GM23248 (cell line): ENCODE measurements around the gene ZFPM1. TPM values are rescaled to one million over a fixed set of nuclear protein-coding genes. Genes with fewer than 3 reads are reported as not detected.

Experiments
- DNase-seq: peaks from one replicate; pipeline ENCODE4 v3.0.0-alpha.2; 2015
- H2AFZ ChIP-seq: fragments of 200-600 bp; sonication (generic); 2 replicates; pipeline ENCODE4 v1.6.1; 2016; ENCODE audit warnings: antibody characterized with exemption
- H3F3A ChIP-seq: fragments of 200-600 bp; sonication (generic); 2 replicates; pipeline ENCODE4 v1.6.1; 2016; ENCODE audit warnings: mild to moderate bottlenecking, antibody characterized with exemption, mixed run types; ENCODE audit not compliant: insufficient read depth
- H3K27ac ChIP-seq: fragments of 200-600 bp; sonication (generic); 2 replicates; pipeline ENCODE4 v1.5.1; 2016; ENCODE audit warnings: mild to moderate bottlenecking
- H3K27me3 ChIP-seq: fragments of 200-600 bp; sonication (generic); replicated peaks from 2 replicates; pipeline ENCODE4 v1.6.1; 2016; ENCODE audit warnings: mild to moderate bottlenecking; ENCODE audit not compliant: insufficient read depth
- H3K36me3 ChIP-seq: fragments of 200-600 bp; sonication (generic); 2 replicates; pipeline ENCODE4 v1.6.1; 2016; ENCODE audit warnings: low read depth, mild to moderate bottlenecking
- H3K4me1 ChIP-seq: fragments of 200-600 bp; sonication (generic); 2 replicates; pipeline ENCODE4 v1.6.1; 2016; ENCODE audit warnings: mild to moderate bottlenecking; ENCODE audit not compliant: insufficient read depth
- H3K4me2 ChIP-seq: fragments of 200-600 bp; sonication (generic); one replicate; pipeline ENCODE4 v1.6.1; 2016; ENCODE audit warnings: mild to moderate bottlenecking; ENCODE audit not compliant: unreplicated experiment
- H3K4me3 ChIP-seq: fragments of 200-600 bp; sonication (generic); 2 replicates; pipeline ENCODE4 v1.5.1; 2016; ENCODE audit warnings: mild to moderate bottlenecking
- H3K79me2 ChIP-seq: fragments of 200-600 bp; sonication (generic); 2 replicates; pipeline ENCODE4 v1.6.1; 2016; ENCODE audit warnings: mild to moderate bottlenecking; ENCODE audit not compliant: insufficient read depth
- H3K9ac ChIP-seq: fragments of 200-600 bp; sonication (generic); 2 replicates; pipeline ENCODE4 v1.6.1; 2016; ENCODE audit warnings: mild to moderate bottlenecking
- H3K9me2 ChIP-seq: fragments of 200-600 bp; sonication (generic); 2 replicates; pipeline ENCODE4 v1.6.1; 2016; ENCODE audit warnings: mixed run types, mild to moderate bottlenecking, moderate library complexity; ENCODE audit not compliant: insufficient read depth
- H3K9me3 ChIP-seq: fragments of 200-600 bp; sonication (generic); one replicate; pipeline ENCODE4 v1.6.1; 2017; ENCODE audit warnings: low read depth
- H4K20me1 ChIP-seq: fragments of 200-600 bp; sonication (generic); 2 replicates; pipeline ENCODE4 v1.6.0; 2016; ENCODE audit not compliant: insufficient read depth
- EZH2 ChIP-seq: fragments of 200-600 bp; sonication (generic); IDR thresholded peaks from 2 replicates; pipeline ENCODE4 v1.6.1; 2018; ENCODE audit warnings: antibody characterized with exemption, mild to moderate bottlenecking; ENCODE audit not compliant: insufficient read depth, poor library complexity, severe bottlenecking
- EZH2phosphoT487 ChIP-seq: fragments of 200-600 bp; sonication (generic); IDR thresholded peaks from 2 replicates; pipeline ENCODE4 v1.6.1; 2018; ENCODE audit warnings: antibody characterized with exemption, moderate library complexity, mild to moderate bottlenecking, low read depth; ENCODE audit not compliant: insufficient read depth
- WGBS, 2 experiments: methylation state at CpG; one replicate each; pipeline ENCODE4 v1.1.6; 2015 to 2017; ENCODE audit warnings: low lambda C conversion rate in 2 of 2, low coverage in 1 of 2; ENCODE audit errors: missing lambda C conversion rate in 2 of 2; 5-methylcytosine and 5-hydroxymethylcytosine counted together
- in situ Hi-C: fragments of 300-500 bp; cut with MboI; formaldehyde crosslinking; loops from 2 replicates; pipeline ENCODE4 v1.15.0; 2020
- polyA plus RNA-seq: library from polyadenylated mRNA; unstranded; fragments of >200 nt; fragmentation: Nextera tagmentation; extraction: Ambion mirVana; gene quantifications from 2 replicates; pipeline ENCODE4 v1.2.1, GENCODE V29; 2016
- total RNA-seq: library from RNA; depleted of rRNA; stranded (reverse); fragments of >200 nt; shearing (Covaris generic); gene quantifications from 2 replicates; pipeline ENCODE4 v1.2.3, GENCODE V29; 2014

ZFPM1 gene
- total and polyA plus RNA-seq, 2 experiments from 2014 or later = 0.06 to 2.4 TPM

DNA sequence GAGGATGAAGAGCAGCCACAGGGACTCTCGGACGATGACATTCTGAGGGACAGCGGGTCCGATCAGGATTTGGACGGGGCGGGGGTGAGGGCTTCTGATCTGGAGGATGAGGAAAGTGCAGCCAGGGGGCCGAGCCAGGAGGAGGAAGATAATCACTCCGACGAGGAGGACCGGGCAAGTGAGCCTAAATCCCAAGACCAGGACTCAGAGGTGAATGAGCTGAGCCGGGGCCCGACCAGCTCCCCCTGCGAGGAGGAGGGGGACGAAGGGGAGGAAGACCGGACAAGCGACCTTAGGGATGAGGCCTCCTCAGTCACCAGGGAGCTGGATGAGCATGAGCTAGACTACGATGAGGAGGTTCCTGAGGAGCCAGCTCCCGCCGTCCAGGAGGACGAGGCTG is 124.1 kb downstream of the ZFPM1 start:
- WGBS, 2 experiments = 92 to 99% methylated on average over 15 to 20 of the region's 20 CpGs
- Histone ChIP-seq H3K9me3 (no peaks in the 10 kb centered on the region), H3K9me2 (no peaks in the 10 kb centered on the region), H3K79me2 (peaks cover 83% of the 10 kb centered on the region), H3K27ac (no peak overlapping the region), H3K27me3 (no peaks in the 10 kb centered on the region), H3K4me3 (no peak overlapping the region), H2AFZ (no peak overlapping the region), H3K36me3 (peaks cover 9% of the 10 kb centered on the region; the same call in 1 of the 2 replicates), H3K4me2 (no peak overlapping the region), H3K4me1 (no peaks in the 10 kb centered on the region), H4K20me1 (no peaks in the 10 kb centered on the region), H3F3A (no peaks in the 10 kb centered on the region), H3K9ac (no peak overlapping the region)
- TF ChIP-seq EZH2phosphoT487 (no peak), EZH2 (no peak)
- in situ Hi-C loops = no loop called here
- DNase-seq = no peak

DNA sequence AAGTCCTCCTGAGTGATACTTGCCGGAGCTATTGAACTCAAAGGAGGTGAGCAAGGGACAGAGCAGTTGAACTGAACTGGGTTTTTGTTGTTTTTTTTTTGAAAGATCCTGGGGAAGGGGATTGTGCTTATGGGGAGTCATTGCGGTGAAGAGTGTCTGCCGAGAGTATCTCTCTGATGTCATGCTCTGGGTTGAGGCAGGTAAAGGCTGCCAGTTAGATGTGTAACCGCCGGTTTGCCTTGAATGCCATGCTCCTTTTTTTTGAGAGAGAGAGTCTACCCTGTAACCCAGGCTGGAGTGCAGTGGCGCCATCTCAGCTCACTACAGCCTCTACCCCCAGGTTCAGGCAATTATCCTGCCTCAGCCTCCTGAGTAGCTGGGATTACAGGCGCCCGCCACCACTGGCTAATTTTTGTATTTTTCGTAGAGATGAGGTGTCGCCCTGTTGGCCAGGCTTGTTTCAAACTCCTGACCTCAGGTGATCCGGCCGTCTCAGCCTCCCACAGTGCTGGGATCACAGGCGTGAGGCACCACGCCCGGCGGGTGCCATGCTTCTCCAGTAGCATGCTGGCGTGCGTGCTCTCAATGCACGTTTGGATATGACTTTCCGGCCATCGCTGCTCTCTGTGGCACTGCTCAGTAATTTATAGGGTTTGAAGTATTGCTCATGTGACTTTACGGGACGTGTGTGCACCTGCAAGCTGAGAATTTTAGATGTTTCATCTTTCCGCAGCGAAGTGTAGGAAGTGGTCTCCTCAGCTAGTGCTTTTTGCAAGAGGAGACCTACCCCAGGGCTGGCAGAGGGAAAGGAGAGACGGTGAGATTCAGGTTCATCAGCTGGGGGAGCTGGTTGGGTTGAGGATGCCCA is 125.6 kb downstream of the ZFPM1 start:
- H3K9me2 ChIP-seq = no peaks in the 10 kb centered on the region
- H3K9ac ChIP-seq = no peak overlapping the region
- H3K27me3 ChIP-seq = no peaks in the 10 kb centered on the region
- no peaks in the 10 kb centered on the region for H3F3A ChIP-seq
- H3K4me1 ChIP-seq = no peaks in the 10 kb centered on the region
- 91 to 93% methylated on average over 26 of the region's 26 CpGs for WGBS, 2 experiments
- DNase-seq = no peak
- no peak overlapping the region for H3K27ac ChIP-seq
- no peak overlapping the region for H3K4me3 ChIP-seq
- in situ Hi-C loops = no loop called here
- no peak overlapping the region for H3K4me2 ChIP-seq
- peaks cover 83% of the 10 kb centered on the region for H3K79me2 ChIP-seq
- no peaks in the 10 kb centered on the region for H4K20me1 ChIP-seq
- H3K36me3 ChIP-seq = peaks cover 9% of the 10 kb centered on the region; the same call in 1 of the 2 replicates
- no peaks in the 10 kb centered on the region for H3K9me3 ChIP-seq
- H2AFZ ChIP-seq = no peak overlapping the region
- TF ChIP-seq EZH2 (no peak), EZH2phosphoT487 (no peak)

GRCh38 chr16:88580371-88580770 is 127.3 kb downstream of the ZFPM1 start:
- no peak for TF ChIP-seq EZH2
- no peak for TF ChIP-seq EZH2phosphoT487
- Histone ChIP-seq H4K20me1 (no peaks in the 10 kb centered on the region), H2AFZ (no peak overlapping the region), H3K27me3 (no peaks in the 10 kb centered on the region), H3K27ac (no peak overlapping the region), H3K9me2 (no peaks in the 10 kb centered on the region), H3K4me1 (no peaks in the 10 kb centered on the region), H3K9ac (no peak overlapping the region), H3K79me2 (peaks cover 92% of the 10 kb centered on the region), H3K36me3 (peaks cover 9% of the 10 kb centered on the region; the same call in 1 of the 2 replicates), H3K4me3 (no peak overlapping the region), H3K9me3 (no peaks in the 10 kb centered on the region), H3K4me2 (no peak overlapping the region), H3F3A (no peaks in the 10 kb centered on the region)
- DNase-seq = no peak
- in situ Hi-C loops = no loop called here
- WGBS, 2 experiments = 94 to 96% methylated on average over 16 of the region's 16 CpGs

- in situ Hi-C loops = no loop called here
- Histone ChIP-seq H3K27me3 (no peaks in the 10 kb centered on the region), H3K27ac (no peak overlapping the region), H3K4me2 (no peak overlapping the region), H3F3A (no peaks in the 10 kb centered on the region), H3K79me2 (peaks cover 93% of the 10 kb centered on the region), H3K9me2 (no peaks in the 10 kb centered on the region), H3K36me3 (peaks cover 9% of the 10 kb centered on the region; the same call in 1 of the 2 replicates), H2AFZ (no peak overlapping the region), H4K20me1 (no peaks in the 10 kb centered on the region), H3K4me1 (no peaks in the 10 kb centered on the region), H3K9ac (no peak overlapping the region), H3K4me3 (no peak overlapping the region), H3K9me3 (no peaks in the 10 kb centered on the region)
- 96% methylated on average over 4 of the region's 4 CpGs for WGBS, 2 experiments
- DNase-seq = no peak
- TF ChIP-seq EZH2 = no peak
- no peak for TF ChIP-seq EZH2phosphoT487
Observed at GRCh38 chr16:88581033-88581432, 128.0 kb downstream of the ZFPM1 start.
